HG03025 (cell line): Measurements from ENCODE around the gene TXNRD2.
"Not testable (repeated sequence)": the region's sequence is repeated elsewhere in the genome, so short reads cannot be mapped to it uniquely, and the experiment has no call there.

ENCODE experiments used
- ATAC-seq: cut with Tn5 transposase; IDR thresholded peaks from one replicate; pipeline ENCODE4 v1.9.1; 2021; ENCODE audit warnings: mild to moderate bottlenecking, moderate library complexity; ENCODE audit not compliant: unreplicated experiment, low FRiP score

TXNRD2 gene

GRCh38 chr22:19893363-19893762, 48.3 kb downstream of the TXNRD2 start:
- ATAC-seq, result no peak

DNA sequence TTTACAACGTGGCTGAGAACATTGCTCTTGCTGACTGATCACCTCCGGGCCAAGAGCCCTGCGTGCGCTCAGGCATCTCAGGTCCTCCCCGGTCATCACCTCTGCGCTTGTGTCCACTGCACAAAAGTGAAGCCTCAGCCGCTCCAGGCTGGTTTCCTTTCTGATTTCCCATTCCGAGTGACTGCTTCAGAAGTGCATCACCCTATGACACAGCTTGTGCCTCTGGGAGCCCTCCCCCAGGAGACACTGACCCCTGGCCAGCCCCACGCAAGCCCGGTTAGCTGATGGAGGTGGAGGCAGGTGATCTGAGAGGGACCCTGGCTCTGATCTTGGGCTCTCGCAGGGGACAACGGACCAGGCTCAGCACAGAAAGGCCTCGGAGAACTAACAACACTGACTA, 48.7 kb downstream of the TXNRD2 start:
- no peak for ATAC-seq

DNA sequence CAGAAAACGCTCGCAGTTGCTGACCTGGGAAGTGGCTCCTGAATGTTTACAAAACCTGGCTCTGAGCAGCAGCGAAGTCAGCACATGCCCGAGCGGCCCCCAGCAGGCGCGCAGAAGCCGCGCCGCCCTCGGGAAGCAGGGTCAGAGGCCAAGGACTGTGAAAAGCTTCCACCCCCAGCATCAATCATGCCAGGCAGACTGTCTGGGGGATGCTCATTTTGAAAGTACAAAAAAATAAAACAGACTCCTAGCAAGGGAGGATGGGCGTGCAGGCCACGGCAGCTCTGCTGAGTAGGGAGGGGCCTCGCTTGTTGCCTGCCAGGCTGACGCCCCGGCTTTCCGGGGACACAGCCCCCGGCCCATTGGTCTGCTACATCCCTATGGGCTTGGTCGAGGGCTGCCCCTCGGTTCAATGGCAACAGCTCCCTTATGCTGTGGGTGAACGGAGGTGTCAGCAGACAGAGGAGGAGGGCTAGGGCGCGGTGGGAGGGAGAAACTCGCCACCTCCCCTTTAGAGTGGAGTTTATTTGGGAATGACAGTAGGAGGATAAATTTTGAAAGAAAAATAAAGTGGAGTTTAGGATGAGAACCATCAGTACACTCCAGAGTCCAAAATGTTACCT, 49.2 kb downstream of the TXNRD2 start:
- ATAC-seq, result no peak

DNA sequence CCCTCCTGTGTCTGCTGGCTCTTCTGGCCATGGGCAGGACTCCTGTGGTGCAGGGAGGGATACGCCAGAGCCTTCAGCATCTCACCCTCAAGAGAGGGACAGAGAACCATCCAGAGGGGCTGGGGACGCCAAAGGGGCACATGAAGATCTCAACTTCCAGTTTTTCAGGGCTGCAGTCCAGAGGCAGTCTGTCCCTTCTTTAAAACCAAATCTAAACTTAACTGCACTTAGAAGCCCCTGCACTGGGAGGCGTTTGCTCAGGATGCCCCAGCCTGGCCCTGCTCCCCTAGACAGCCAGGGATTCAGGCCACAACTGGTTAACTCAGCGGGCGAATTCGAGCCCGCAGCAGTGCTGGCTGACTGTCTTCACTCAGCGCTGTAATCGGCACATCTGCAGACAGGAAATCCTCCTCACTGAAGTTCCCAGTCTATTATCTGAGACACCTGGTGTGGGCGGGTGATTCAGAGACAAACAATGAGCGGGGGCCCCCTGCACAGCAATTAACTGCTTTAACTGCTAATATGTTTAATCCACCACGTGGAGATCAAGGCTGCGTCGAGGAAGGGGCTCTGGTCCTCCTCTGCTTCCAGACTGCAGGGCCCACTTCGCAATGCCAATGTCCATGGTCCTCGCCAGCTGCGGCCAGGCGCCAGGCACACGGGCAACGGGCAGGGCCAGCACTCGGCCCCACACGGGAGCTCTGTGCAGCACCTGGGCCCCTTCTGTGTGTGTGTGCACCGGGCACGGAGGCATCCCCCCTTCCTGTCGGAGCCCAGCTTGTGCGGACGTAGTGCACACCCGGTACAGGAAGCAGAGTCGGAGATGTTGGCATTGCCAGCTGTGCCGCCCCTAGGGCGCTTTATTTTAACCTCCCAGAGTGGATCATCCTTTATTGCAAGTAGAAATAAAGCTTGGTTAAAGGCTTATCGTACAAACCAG, 50.0 kb downstream of the TXNRD2 start:
- no peak for ATAC-seq

GRCh38 chr22:19890502-19891316, 50.9 kb downstream of the TXNRD2 start:
- ATAC-seq, result no peak

DNA sequence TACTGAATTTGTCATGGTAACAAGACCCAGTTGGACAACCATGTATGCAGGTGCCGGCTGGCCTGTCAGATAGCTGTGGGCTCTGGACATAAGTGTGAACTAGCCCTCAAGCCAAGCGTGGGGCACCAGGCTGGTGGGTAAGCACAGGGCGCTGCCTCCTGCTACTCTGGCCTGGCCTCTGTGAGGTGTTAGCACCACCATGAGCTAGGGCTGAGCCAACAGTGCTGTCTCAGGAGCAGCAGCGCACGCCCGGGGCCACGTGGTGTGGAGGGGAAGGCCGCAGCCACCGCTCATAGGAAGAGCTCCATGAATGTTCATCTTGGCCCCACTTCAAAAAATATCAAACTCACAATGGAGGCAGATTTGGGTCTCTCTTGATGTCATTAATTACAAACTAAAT, 51.7 kb downstream of the TXNRD2 start:
- ATAC-seq, result no peak

- ATAC-seq, result no peak
Observed at GRCh38 chr22:19888131-19888746, 53.4 kb downstream of the TXNRD2 start.

DNA sequence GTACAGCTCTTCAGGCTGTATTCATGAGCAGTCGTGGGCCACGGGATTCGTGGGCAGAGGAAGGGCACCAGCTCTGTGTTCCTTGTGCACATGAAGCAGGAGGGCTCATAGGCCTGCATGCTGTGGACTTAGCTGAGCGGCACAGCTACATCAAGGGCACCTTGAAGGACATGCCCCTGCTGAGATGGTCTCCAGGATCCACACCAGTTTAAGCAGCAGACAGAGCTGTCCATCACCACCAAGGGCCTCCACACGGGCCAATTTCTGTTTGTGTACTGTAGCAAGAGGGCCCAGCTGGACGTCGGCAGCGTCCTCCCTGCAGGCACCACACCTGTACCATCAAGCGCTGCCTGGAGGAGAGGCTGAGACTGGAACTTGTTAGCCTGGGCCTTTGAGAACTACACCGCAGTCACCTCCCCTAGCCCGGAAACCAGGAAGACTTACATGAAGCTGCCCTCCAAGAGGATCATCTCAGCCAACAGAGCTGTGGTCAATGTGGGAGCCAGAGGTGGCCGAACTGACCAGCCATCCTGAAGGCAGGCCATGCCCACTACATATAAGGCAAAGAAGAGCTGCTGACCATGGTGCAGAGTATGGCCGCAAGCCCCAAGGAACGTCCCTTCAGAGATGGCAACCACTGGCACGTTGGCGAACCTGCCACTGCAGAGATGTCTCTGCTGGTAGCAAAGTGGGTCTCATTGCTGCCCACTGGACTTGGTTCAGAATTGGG, 54.2 kb downstream of the TXNRD2 start:
- no peak for ATAC-seq

DNA sequence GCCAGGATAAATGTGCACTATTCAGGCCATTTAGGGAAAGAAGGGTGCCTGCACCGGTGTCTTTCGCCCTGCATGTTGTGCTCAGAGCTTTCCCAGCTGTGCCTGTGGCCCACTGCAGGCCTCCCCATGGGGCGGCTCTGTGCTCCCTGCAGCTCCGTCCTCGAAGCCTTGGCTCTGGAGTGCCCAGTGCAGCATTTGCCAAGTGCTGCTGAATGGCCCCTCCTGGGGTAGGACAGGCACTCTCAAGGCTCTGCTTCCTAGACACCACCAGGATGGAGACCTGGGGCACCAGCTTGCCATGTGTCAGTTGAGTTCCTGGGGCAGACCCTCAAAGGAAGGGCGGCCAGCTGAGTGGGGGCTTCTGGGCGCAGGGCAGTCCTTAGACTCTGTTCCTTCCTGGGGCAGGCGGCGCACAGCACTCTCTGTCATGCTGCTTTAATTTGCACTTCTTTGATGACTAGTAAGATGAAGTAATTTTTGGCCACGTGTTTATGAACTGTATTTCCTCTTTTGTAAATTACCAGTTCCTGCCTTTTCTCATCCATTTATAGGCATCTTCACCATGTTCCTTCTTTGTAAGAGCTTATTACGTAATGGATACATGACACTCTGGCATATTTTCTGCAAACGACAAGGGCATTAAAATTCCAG, 54.9 kb downstream of the TXNRD2 start:
- no peak for ATAC-seq

GRCh38 chr22:19885841-19886592, 55.6 kb downstream of the TXNRD2 start:
- no peak for ATAC-seq

DNA sequence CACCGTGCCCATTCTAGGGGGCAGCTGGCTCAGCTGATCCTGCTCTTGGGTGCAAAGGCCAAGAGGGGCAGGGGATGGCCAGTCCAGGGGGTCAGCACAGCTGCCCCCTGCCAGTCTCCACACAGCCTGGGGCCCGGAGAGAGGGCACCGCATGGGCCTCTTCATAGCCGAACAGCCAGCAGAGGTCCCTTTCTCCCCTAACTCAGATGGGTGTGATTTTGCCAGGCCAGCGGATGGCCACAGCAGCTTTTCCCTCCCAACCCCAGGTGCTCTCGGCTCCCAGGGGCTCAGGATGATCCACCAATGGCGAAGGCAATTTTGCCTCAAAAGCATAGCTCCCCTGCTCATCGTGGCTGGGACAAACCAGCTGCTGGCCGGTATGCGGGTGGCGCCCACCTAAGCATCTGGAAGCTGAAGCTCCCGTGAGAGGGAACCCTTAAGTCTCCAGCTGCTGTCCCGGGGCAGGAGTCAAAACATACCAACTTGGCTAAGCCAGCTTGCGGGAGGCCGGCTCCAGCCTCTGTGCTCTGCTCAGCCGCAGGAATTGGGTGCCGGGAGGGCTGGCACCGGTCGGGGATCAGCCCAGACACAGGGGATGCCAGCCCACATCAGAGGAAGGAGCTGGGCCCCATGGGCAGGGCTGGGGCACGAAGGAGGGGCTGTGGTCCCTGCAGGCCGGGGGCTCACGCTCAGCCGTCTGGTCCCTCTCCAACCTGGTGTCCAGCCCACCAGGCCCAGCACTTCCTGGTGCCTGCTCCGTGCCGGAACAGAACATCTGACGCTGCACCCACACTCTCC, 56.5 kb downstream of the TXNRD2 start:
- ATAC-seq, result no peak

DNA sequence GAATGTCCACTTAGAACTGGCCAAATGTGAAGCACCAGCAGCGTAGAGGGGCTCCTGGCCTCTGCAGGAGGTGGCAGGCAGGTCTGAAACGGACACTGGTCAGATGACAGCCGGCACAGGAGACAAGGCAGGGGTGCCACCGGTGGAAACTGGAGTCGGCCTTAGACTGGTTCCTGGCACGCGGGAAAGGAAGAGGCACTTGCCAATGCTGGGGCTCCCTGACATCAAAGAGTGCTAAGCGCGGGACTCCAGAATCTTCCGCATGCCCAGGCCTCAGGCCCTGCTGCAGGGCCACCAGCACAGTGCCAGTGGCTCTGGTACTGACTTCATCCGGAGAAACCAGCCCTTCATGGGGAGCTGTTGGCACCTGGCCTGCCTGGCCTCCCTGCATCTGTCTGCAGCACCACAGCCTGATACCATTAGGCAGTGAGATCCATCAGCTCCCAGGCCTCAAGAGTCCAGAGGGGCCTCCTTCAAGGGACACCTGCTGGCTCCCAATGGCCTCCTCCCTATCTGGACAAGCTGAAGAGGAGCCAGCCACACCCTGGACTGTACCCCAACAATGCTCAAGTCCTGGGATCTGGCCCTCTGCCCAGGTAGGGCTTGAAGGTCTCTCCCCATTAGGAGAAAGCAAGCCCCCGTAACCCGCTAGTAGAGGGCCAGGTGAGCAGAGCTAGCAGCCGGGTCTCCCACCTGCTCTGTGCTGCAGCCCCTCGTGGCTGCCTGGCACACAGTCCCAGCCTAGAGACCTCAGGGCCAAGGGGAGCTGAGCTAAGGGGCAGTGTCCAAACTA, 57.3 kb downstream of the TXNRD2 start:
- no peak for ATAC-seq

GRCh38 chr22:19883446-19883845, 58.2 kb downstream of the TXNRD2 start:
- ATAC-seq, result not testable (repeated sequence)

DNA sequence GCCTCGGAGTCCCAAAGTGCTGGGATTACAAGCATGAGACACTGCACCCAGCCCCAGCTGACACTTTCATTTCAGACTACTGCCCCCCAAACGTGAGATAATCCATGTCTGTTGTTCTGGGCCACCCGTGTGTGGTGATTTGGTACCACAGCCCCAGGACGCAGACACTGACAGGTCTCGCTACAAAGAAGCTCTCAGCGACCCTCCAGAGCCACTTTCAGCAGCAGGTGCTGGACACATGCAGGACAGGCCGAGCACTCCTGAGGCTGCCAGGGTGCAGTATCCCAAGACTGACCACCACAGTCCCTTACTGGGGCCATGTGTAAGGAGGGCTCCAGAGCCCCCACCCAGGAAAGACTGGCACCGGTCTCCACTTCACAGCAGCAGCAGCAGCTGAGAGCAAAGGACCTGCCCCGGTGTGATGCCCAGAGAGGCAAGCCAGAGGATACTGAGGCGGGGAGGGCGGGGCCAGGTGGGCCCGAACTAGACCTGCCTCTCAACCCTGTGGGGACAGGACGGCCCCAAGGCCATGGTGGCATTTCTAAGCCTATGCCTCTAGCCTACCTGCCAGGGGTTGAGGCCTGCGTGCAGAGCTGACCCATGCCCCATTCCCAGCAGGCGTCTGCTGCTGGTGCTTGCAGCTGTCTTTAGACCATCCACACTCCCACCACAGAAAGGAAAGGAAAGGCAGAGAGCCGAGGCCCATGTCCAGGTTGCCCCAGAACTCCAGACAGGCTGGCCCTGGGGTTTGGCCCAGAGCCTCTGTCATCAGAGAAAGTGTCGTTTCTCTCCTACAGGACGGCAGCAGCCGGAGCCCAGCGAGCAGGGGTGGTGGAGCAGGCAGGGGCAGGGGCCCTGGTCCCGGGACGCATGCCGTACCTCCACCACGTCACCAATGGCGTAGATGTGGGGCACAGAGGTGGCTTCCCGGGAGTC, 58.9 kb downstream of the TXNRD2 start:
- no peak for ATAC-seq

GRCh38 chr22:19880786-19881569, 60.6 kb downstream of the TXNRD2 start:
- no peak for ATAC-seq
